CD4-positive, alpha-beta T cell treated with Interleukin-21 for 1 hour (primary cell): Measurements from ENCODE around the gene SRMS.
A peak's percentile ranks its signal among the peaks of the same experiment; 100 is the strongest.
"Not testable (repeated sequence)": the region's sequence is repeated elsewhere in the genome, so short reads cannot be mapped to it uniquely, and the experiment has no call there.

Experiments used
- DNase-seq: peaks from one replicate; pipeline ENCODE4 v3.0.0-alpha.2; 2020

The SRMS gene

DNA sequence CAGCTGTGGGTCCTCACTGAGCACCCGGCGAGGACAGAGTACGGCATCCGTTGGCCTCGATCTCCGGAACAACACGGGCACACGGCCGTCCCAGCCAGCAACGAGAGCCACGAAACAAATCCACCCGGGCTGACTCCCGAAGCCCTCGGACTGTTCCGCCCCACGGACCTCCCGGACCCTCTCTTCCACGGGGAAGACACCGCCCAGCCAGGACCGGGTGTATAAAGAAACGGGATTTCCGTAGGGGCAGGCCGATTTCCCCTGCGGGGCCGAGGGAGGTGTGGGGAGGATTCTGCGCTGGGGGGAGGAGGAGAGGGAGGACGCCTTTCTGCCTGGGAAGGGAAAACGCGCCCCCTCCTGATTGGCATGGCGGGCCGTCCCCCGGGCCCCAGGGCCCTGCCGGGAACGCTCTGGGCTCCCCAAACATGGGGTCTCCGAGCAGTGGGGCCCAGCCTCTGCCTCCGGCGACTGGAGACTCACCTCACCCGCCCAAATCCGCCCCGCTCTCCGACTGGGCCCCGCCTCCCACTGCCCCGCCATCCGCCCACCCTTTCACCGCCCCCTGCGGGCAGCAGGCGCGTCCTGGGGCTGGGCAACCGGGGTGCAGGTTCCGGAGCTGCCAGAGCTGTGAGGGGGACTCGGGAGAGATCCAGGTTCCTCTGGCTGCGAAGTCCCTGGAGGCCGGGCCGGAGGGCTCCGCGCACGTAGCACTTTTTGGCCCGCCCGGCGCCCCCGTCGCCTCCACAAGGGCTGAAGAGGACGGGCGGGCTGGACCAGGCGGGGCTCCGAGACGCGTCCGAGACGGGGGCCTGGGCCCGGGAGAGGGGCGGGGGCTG is 27.7 kb downstream of the SRMS start:
- peak; percentile 77 for DNase-seq

DNA sequence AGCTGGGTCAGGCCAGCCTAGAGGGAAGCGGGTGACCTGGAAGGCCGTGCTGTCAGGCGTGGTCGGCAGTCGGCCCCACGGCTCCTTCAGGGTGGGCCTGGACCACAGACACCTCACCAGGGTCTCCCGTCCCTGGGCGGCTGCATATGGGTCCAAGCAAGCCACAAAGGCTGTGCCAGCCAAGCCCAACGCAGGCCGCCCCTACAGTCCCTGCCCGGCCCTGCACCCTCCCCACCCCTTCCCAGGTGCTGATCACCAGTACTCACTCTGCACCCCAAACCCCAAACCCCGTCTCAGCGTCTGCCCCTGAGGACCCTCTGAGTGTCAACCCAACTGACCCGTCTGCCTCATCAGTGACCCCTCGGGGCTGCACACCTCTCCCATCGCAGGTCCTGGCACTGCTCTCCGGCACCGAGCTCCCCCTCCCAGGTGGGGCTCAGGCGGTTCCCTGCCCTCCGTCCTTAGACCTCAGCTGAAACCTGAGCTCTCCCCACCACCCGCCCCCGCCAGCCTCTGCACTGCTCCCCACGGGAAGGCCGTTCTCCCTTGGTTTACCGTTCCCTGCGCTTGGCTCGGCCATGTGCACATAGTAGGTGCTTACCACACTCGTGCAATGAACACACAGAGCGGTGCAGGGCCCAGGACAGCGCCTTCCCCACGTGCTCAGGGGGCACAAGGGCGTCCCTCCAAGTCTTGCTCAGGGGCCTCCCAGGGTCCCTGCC is 28.4 kb downstream of the SRMS start:
- no peak for DNase-seq

DNA sequence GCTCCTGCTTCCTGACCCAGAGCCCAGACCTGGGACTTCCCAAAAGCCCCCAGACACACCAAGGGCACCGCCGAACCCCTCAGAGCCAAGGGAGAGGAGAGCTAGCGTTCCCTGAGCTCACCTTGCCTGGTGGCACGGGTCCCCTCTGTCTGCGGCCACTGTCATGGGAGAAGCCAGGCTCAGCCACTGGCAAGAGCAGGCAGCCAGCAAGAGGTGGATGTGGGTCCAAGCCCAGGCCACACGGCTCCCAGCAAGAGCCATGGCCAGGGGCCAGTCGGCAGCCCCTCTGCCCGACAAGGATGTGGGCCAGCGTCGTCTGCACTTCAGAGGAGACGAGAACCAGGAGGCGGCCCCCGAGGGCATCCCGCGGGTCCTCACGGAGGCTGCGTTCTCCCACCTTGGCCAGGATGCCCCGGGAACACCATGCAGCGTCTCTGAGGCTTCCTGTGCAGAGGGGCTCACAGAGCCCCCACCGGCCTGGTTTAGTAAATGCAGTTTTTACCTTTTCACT is 29.1 kb downstream of the SRMS start:
- no peak for DNase-seq

DNA sequence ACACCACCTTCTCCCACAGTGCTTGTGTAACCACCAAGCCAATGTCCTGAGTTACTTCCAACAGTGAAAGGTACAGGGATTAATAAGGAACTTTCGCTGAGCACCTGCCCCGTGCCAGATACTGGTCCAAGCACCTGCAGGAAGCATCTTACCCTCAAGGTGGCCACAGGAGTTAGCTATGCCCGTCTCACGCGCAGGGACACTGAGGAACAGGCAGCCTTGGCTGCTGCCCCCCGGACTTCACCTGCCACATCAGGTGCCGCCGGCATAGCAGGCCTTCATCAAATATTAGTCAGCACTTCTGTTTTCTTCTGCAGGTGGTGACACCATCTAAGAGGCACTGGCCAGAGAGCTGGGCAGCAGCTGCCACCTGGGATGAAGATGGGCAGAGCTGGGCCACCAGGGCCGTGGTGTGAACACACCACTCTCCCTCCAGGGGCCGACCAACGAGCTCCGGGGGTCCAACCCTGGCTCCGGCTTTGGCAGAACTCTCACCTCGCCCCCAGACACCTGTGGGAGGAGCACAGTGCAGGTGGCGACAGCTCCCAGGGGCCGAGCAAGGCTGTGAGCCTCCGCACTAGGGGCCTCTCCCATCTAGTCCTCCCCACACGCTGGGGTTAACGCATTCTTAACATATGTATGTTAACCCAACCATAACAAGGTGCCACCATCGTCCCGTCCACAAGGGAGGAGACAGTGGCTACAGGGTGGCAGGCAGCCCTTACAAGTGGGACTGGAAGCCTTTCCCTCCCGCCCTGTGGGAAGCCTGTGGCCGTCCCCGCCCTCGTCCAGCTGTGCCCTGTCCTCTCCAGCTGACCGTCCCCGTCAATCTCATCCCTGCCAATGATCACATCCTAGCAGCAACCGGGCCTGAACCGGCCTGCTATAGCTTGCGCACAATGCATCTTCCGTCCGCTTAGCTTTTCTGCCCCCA is 29.9 kb downstream of the SRMS start:
- no peak for DNase-seq

DNA sequence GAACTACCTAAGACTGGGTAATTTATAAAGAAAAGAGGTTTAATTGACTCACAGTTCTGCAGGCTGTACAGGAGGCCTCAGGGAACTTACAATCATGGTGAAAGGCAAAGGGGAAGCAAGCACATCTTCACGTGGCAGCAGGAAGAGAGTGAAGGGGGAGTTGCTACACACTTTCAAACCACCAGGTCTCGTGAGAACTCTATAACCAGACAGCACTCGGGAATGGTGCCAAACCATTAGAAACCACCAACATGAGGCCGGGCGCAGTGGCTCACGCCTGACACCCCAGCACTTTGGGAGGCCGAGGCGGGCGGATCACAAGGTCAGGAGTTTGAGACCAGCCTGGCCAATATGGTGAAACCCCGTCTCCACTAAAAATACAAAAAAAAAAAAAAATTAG is 33.0 kb downstream of the SRMS start:
- DNase-seq: not testable (repeated sequence)

DNA sequence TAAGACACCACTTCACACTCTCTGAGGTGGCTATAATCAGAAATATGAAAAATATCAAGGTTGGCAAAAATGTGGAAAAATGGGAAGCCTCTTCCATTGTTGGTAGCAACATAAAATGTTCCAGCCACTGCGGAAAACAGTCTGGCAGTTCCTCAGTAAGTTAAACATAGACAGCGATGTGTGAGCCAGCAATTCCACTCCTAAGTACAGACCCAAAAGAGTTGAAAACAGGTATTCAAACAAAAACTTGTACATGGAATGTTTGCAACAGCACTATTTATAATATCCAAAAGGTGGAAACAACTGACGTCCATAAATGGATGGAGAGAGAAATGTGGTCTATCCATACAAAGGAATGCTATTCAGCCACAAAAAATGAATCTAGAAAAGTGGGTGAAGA is 34.3 kb downstream of the SRMS start:
- DNase-seq: no peak

DNA sequence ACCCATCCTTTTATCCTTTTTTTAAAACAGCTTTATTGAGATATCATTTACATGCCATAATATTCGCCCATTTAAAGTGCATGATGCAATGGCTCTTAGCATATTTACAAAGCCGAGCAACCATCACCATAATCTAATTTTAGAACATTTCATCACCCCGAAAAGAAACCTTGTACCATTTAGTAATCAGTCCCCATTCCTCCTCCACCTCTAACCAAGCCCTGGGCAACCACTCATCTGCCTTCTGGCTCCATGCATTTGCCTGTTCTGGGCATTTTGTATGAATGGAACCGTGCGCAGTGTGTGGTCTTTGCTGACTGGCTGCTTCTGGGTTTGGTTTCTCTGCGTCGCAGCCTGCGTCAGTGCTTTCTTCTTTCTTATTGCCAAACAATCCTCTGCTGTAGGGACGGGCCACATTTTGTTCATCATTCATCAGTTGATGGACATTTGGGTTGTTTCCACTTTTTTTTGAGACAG is 38.4 kb downstream of the SRMS start:
- no peak for DNase-seq

DNA sequence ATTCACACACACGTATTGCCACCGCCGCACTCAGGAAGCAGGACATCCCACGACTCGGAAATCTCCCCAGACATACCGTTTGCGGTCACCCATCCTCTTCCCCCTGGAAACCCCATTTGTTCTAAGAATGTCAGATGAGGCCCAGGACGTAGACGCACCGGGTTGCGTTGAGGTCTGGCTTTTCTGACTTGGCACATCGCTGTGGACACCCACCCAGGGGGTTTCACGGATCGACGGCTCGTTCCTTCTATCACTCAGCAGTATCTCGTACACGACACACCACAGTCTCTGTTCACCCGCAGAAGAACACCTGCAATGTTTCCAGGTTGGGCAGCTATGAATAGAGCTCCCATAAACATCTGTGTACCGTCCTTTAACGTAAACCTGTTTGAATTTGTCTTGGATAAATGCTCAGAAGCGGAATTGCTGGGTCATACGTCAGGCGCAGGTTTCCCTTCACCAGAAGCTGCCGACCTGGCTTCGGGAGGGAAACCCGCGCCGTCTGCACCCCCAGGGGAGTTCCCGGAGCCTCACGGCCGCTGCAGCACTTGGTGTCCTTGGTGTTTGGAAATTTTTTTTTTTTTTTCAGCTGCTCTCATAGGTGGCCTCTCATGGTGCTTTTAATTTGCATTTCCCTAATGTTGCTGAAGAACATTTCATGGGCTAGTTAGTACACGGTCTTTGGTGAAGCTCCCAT is 39.3 kb downstream of the SRMS start:
- no peak for DNase-seq

DNA sequence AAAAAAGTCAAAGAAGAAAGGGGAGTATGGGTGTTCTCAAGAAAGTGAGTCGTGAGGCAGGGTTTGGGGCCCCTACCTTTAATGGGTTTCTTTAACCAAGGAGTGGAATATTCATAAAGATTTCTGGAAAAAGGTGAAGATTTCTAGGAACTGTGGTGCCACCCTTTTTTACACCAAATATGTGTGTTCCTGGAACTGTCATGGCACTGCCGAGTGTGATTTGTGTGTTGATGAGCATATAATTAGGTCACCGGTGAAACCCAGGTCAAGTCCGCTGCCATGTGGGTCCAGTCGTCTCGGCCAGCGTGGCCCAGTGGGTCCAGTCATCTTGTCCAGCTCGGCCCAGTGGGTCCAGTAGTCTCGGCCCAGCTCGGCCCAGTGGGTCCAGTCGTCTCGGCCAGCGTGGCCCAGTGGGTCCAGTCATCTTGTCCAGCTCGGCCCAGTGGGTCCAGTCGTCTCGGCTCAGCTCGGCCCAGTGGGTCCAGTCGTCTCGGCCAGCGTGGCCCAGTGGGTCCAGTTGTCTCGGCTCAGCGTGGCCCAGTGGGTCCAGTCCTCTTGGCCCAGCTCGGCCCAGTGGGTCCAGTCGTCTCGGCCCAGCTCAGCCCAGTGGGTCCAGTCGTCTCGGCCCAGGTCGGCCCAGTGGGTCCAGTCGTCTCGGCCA is 40.3 kb downstream of the SRMS start:
- DNase-seq: no peak

DNA sequence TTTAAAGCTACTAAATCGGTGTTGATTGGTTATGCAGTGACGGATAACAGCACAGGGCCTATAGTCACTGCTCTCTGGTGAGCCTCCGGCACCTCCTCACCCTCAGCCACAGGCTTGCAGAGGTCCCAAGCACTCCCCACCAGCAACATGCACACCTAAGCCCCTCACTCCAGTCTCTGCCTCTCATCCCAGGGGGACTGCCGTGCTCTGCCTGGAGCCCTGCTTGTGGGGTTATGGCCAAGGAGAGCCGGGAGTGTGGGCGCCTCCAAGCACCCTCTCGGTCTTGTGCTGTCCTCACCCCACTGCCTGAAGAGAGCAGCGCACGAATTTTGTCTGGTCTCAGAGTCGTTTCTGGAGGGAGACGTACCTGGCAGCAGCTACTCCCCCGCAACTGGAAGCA is 41.8 kb downstream of the SRMS start:
- DNase-seq: no peak

DNA sequence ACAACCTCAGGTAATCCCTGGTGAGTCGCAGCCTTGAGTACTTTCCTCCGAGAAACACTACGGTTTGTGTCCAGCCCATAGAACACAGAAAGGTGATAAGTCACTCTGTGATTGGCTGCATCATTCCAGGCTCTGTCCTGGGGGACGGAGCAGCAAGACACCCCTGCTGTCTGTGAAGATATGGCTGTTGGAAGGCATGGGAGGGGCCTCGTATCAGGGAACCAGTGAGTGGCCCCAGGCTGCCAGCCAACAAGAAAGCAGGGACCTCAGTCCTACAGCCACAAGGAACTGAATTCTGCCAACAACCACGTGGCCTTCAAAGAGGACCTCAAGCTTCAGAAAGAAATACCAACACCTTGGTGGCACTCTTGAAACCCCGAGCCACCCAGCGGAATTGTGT is 42.3 kb downstream of the SRMS start:
- DNase-seq: no peak

DNA sequence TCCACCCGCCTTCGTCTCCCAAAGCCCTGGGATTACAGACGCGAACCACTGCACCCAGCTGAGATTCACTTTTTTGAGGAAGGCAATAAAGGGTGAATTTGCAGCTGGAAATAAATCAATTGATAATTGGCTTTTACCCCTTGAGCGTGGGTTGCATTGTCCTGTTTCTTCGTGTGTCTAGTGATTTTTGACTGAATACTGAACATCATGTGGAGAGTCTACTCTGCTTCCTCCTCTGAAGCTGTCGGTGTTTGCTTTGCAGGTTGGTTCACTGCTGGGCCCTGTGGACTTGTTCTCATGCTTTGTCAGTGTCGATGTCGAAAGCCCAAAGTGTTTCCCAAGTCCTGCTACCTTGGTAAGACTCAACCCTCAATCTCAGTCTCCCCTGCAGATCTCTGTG is 42.9 kb downstream of the SRMS start:
- no peak for DNase-seq

DNA sequence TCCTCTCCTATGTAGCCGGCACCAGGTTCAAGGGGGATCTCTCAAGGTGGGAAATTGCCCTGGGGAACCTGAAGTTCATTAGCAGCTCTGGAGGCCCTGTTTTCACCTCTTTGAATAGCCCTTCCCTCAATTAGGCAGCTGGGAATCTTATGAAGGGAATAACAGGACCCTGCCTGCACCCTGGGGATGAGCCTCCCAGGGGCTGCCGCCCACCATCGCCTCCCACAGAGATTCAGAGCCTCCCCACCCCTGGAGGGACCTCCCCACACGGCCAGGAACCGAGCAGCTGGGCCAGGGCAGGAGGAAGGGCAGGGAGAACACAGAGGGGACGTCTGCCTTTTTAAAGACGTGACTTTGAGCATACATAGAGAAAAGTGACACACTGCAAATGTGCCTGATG is 44.0 kb downstream of the SRMS start:
- no peak for DNase-seq

DNA sequence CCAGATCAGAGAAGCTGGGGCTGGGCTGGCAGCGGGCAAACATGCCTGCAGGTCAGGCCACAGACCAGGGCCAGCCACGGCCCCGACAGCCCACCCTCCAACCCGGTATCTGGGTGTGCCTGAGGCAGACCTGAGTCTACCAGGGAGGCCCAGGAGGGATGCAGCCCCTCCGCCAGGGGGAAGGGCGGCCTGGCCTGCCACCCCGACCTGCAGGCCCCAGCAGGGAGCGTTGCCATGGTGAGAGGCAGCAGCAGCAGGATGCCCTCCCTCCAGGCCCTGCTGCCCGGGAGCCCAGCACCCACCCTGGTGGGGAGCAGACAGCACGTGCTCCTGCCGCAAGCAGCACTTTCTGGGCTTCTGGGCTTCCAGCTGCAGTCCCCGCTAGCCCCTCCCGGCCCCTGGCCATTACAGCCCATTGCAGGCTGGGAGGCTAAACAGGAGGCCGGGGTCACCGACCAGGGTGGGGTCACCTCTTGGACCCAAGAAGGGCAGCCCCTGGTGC is 44.8 kb downstream of the SRMS start:
- no peak for DNase-seq

DNA sequence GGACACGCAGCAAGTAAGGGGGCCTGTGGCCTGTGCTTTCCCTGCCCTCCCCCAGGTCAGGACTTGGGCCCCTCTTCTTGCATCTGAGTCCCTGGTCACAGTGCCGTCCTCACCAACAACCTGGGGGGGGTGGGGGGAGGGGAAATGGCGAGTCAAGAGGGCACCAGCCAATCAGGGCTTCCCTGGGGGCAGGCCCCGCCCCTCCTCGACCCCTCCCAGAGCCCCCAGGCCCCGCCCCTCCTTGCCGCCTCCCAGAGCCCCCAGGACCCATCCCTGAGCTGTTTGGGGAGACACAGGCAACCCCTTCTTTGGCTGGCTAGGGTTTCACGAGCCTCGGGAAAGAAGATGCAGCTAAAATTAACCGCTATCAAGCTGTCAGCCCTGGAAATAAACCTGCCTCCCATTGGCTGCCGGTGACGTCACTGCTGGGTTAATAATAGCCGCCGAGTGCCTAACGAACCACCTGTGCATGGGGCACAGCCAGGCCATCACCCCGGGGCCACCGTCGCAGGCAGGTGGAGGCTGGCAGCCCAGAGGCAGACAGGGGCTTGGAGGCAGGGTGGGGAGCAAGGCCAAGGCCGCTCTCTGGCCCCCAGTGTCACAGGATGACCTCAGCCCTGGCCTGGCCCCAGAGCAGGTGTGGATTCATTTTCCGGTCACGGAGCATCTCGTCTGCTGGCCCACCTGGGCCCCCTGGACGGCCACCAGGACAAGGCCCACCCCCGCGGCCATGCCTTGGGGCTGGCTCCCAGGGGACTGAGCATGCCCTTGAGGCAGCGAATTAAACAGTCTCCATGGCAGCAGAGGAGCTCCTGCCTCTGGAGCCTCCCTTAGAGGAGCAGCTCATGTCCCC is 45.5 kb downstream of the SRMS start:
- DNase-seq: no peak

DNA sequence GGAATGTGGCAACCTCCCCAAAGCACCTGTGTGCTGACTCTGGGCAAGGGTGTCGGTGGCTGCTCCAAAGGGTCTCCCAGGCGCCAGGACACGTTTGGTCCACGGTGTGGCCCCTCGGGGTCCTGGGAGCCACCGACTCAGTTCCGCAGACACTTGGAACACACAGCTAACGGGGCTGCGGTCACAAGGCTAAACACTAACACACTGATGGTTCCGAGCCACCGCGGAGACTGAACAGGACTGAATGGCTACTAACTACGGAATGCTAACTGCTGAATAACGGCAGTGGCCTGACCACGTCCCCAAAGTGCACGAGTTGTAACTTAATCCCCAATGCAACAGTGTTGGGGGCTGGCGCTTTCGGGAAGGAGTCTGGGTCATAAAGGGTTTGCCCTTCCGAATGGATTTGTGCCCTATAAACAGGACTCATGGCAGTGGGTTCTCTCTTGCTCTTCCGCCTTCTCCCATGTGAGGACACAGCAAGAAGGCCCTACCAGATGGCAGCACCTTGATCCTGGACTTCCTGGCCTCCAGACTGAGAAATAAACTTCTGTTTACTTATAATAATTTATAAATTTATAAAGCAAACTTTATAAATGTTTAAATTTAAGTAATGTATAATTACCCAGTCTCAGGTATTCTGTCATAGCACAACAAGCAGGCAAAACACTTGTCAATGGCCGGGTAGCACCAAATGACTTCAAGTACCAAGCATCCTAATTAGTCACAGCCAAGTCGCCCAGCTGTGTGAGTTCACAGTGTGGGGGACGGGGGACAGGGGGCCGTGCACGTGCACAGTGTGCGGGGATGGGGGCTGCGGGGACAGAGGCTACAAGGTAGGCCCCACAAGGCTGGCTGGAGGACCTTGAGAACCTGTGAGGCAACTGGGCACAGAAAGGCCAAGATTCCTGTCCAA is 46.4 kb downstream of the SRMS start:
- no peak for DNase-seq

DNA sequence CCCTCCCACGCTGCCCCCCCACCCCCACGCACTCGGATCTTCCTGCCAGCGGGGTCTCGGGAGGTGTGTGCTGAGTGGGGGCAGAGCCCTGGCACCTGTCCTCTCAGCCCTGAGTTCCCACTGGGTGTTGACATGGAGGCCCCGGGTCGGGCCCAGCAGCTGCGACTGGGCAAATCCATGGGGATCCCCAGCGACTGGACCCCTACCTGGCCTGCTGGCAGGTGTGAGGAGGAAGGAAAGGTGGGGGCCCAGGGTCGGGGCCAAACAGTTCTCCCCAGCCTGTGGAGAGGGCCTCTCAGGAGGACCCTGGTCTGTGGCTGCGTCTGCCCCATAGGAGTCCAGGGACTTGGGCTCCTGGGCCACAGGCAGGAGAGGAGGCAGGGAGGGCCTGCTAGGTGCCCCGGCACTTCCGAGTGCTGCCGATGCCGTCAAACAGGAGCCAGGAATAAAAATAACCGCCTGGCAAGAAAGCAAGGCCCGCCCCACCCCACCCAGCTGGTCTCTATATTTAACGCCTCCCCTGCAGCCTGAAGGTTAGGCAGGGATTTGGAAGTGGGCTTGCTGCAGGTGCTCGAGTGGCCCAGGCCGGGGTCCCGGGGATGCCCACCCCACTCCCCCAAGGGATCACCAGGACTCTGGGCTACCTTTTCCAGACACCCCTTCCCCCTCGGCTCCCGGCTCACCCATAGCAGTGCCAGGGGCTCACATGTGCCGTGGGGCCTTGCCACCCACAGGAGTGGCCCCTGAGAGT is 47.2 kb downstream of the SRMS start:
- no peak for DNase-seq

DNA sequence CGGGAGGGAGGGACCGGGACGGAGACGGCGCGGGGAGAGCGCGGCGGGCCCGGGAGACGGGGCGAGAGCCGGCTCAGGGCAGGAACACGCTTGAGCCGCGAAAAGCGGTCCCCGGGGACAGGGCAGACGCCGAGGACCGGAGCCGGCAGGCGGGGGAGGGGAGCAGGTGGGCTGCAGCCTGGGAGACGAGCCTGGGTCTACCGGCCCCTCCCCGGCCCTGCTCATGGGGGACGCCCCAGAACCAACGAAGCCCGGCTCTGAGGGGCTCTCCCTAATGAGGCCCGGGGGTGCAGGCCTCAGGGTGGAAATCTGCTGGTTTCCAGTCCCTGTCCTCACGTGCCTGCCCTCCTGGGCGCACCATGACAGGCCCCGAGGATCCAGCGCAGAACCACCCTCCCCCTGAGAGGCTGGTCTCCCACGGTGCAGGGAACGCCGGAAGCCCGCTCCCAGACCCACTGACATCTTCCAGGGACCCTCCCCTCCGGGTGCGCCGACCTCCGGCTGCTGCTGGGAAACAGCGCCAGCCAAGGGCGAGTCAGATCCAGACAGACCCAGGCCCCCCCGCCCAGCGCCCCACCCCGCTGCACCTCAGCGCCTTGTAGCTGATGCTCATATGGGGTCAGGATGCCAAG is 48.1 kb downstream of the SRMS start:
- no peak for DNase-seq
